ENCODE results near the gene GLI3. TPM values are rescaled to one million over a fixed set of nuclear protein-coding genes. Genes with fewer than 3 reads are reported as not detected.

The GLI3 gene
- total and polyA plus RNA-seq, 10 of the 15 experiments (the other 5 are each of a cell fraction or from before 2014, with no cell fraction given): 0.01 TPM; not detected in 8

DNA sequence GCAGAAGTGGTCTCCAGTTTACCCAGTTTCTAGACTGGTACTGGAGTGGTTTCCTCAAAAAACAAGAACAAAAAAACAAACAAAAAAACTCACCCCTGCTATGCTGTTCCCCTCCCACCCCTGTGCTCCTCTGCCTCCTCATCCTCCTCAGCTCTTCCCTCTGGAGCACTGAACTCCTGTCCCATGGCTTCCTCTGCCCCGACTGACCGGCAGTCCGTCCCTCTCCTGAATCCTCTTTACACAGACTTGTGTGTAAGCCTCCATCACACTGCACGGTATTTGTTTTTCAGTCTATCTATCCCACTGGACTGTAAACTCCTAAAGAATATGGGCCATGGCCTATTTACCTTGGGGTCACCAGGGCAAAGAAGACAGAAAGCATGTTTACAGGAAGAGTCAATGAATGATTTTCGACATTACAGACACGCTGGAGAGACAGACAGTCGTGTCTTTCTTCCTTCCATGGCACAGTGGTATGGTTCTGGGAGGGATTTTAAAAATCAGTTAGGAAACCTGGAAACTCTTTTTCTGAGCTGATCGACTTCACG lies 265.3 kb downstream of the GLI3 start:
- no peak for FAIRE-seq
- no peaks in the 10 kb centered on the region for H3K79me2 ChIP-seq (ENCODE audit: control insufficient read depth, insufficient read depth, low read length)
- in situ Hi-C loops (cut with MboI) (loop anchor here (10.0 kb wide), 1 partner anchor 873 kb away; no protein-coding TSS in a partner anchor), intact Hi-C loops (cut with micrococcal nuclease; ENCODE audit: unreplicated experiment) (no loop called here)
- no peak overlapping the region for H3K4me2 ChIP-seq (ENCODE audit: control insufficient read depth, insufficient read depth)
- no peak for DNase-seq (ENCODE audit: low read depth, low spot score)
- no peak overlapping the region for H2AFZ ChIP-seq (ENCODE audit: control insufficient read depth, low read depth, low read length)
- no peaks in the 10 kb centered on the region for H3K36me3 ChIP-seq (ENCODE audit: control insufficient read depth in 2 of 2, insufficient read depth in 2 of 2, low read length in 1 of 2)
- ATAC-seq: no peak
- H3K9me3 ChIP-seq (replicated peaks; ENCODE audit: control insufficient read depth, insufficient read depth, low read length): no peaks in the 10 kb centered on the region
- ChIA-PET RAD21 (ENCODE audit: unreplicated experiment) (interaction anchor here (0.6 kb wide), 1 partner anchor 143 kb away, joined by 3 read pairs; no protein-coding TSS in a partner anchor), CTCF (no interaction called here), POLR2A (no interaction called here), SMC1A (ENCODE audit: uncharacterized antibody, unreplicated experiment) (interaction anchor here (1.4 kb wide), 1 partner anchor 23 kb away, joined by 3 read pairs; no protein-coding TSS in a partner anchor)
- BruUV-seq (replicated peaks): no TSS peak
- no peaks in the 10 kb centered on the region; a peak in 1 of 4 replicates for H3K27me3 ChIP-seq (replicated peaks in 1 of 2; ENCODE audit: control insufficient read depth in 2 of 2, insufficient read depth in 2 of 2, low read length in 1 of 2)
- H3K4me1 ChIP-seq (ENCODE audit: control insufficient read depth, insufficient read depth, low read length): no peaks in the 10 kb centered on the region
- TF ChIP-seq ZSCAN29 (IDR thresholded peaks at IDR 0.05) (no peak), BRCA1 (IDR thresholded peaks at IDR 0.05; ENCODE audit: low read depth, low read length) (no peak), KLF5 (IDR thresholded peaks at IDR 0.05; ENCODE audit: partially characterized antibody) (no peak), KAT2A (conservative IDR thresholded peaks at IDR 0.05; ENCODE audit: control insufficient read depth, low read depth, low read length) (no peak), MTA3 (IDR thresholded peaks at IDR 0.05; ENCODE audit: borderline replicate concordance, low read length) (no peak)
- TF ChIP-seq, protein P1, sequence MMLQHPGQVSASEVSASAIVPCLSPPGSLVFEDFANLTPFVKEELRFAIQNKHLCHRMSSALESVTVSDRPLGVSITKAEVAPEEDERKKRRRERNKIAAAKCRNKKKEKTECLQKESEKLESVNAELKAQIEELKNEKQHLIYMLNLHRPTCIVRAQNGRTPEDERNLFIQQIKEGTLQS (IDR thresholded peaks at IDR 0.05; ENCODE audit: borderline replicate concordance, extremely low read depth, low read depth, low read length): no peak
- H3K27ac ChIP-seq (ENCODE audit: control insufficient read depth, insufficient read depth): no peak overlapping the region
- H4K20me1 ChIP-seq (ENCODE audit: control insufficient read depth, insufficient read depth): no peaks in the 10 kb centered on the region
- WGBS (ENCODE audit: insufficient coverage, insufficient replicate concordance, low lambda C conversion rate, missing lambda C conversion rate): 41% methylated on average over 9 of the region's 9 CpGs
- H3K9ac ChIP-seq (ENCODE audit: control insufficient read depth, insufficient read depth, low read length): no peak overlapping the region
- H3K4me3 ChIP-seq: no peak overlapping the region

DNA sequence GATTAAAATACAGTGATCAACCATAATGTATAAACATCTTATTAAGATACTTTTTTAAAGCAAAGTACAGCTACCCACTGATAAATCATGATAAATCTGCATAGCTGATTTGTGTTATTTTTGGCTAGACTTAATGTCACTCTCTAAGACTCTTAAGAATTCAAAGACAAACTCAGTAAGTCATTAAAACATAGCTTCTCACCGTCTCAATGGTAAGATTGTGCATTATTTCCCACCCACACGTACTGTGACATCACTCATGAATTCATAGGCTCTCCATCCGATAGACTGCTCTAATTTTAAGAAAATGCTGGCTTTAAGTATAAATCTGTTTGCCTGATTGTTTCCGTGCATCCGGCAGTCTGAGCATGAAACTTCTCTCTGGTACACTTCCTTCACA lies 266.1 kb downstream of the GLI3 start:
- SMC1A ChIA-PET (ENCODE audit: uncharacterized antibody, unreplicated experiment): interaction anchor here (1.4 kb wide), 1 partner anchor 22 kb away, joined by 3 read pairs; no protein-coding TSS in a partner anchor
- WGBS (ENCODE audit: insufficient coverage, insufficient replicate concordance, low lambda C conversion rate, missing lambda C conversion rate): 42% methylated on average over 5 of the region's 5 CpGs
- ATAC-seq: no peak
- Histone ChIP-seq H4K20me1 (ENCODE audit: control insufficient read depth, insufficient read depth) (no peaks in the 10 kb centered on the region), H3K4me2 (ENCODE audit: control insufficient read depth, insufficient read depth) (no peak overlapping the region), H3K9ac (ENCODE audit: control insufficient read depth, insufficient read depth, low read length) (no peak overlapping the region), H2AFZ (ENCODE audit: control insufficient read depth, low read depth, low read length) (no peak overlapping the region), H3K27me3 (replicated peaks in 1 of 2; ENCODE audit: control insufficient read depth in 2 of 2, insufficient read depth in 2 of 2, low read length in 1 of 2) (no peaks in the 10 kb centered on the region; a peak in 1 of 4 replicates), H3K4me3 (no peak overlapping the region), H3K36me3 (ENCODE audit: control insufficient read depth in 2 of 2, insufficient read depth in 2 of 2, low read length in 1 of 2) (no peaks in the 10 kb centered on the region), H3K9me3 (replicated peaks; ENCODE audit: control insufficient read depth, insufficient read depth, low read length) (no peaks in the 10 kb centered on the region), H3K79me2 (ENCODE audit: control insufficient read depth, insufficient read depth, low read length) (no peaks in the 10 kb centered on the region), H3K27ac (ENCODE audit: control insufficient read depth, insufficient read depth) (no peak overlapping the region), H3K4me1 (ENCODE audit: control insufficient read depth, insufficient read depth, low read length) (no peaks in the 10 kb centered on the region)
- no peak for TF ChIP-seq RAD51 (IDR thresholded peaks at IDR 0.05)
- no peak for TF ChIP-seq SREBF1 (IDR thresholded peaks at IDR 0.05; ENCODE audit: low read length)
- TF ChIP-seq NFXL1 (IDR thresholded peaks at IDR 0.05; ENCODE audit: borderline replicate concordance): no peak
- no peak for FAIRE-seq
- POLR2A ChIA-PET: no interaction called here
- no TSS peak for BruUV-seq (replicated peaks)
- CTCF ChIA-PET: interaction anchor here (0.9 to 1.0 kb wide), 2 partner anchors 9 to 13 kb away, joined by 3 read pairs; no protein-coding TSS in a partner anchor
- intact Hi-C loops (cut with micrococcal nuclease; ENCODE audit: unreplicated experiment): no loop called here
- in situ Hi-C loops (cut with MboI): loop anchor here (10.0 kb wide), 1 partner anchor 874 kb away; no protein-coding TSS in a partner anchor
- RAD21 ChIA-PET (ENCODE audit: unreplicated experiment): no interaction called here
- no peak for DNase-seq (ENCODE audit: low read depth, low spot score)

Data from GM12878 (cell line).